A673 (cell line): ENCODE measurements around the gene RND3. TPM values are rescaled to one million over a fixed set of nuclear protein-coding genes. Genes with fewer than 3 reads are reported as not detected.
A peak's percentile ranks its signal among the peaks of the same experiment; 100 is the strongest.

Source experiments
- BruUV-seq: library from RNA; stranded (reverse); fragments of 400-500 nt; replicated peaks from 2 replicates; lab custom pipeline; 2021; lab: Mats Ljungman, UMichigan
- CTCF ChIA-PET: fragments of 300-600 bp; sonication (Branson Sonifier 250); formaldehyde crosslinking; loops from one replicate; lab custom pipeline; 2022; ENCODE audit warnings: antibody characterized with exemption; lab: Charles Lee
- POLR2A ChIA-PET: fragments of 300-600 bp; sonication (Branson Sonifier 250); formaldehyde crosslinking; loops from one replicate; lab custom pipeline; 2022; ENCODE audit warnings: antibody characterized with exemption; ENCODE audit not compliant: low non-redundant PET; lab: Charles Lee
- DNase-seq: peaks from one replicate; pipeline ENCODE4 v3.0.0-alpha.2; 2015; ENCODE audit warnings: low spot score
- H3K27ac ChIP-seq: fragments of 200-600 bp; sonication (generic); 2 replicates; pipeline ENCODE4 v1.5.1; 2016; ENCODE audit warnings: mixed run types, low read depth, mild to moderate bottlenecking, mixed read lengths, antibody characterized with exemption, low read length; ENCODE audit not compliant: poor library complexity, severe bottlenecking
- H3K27me3 ChIP-seq: fragments of 200-600 bp; sonication (generic); replicated peaks from 2 replicates; pipeline ENCODE4 v1.6.1; 2017; ENCODE audit warnings: mixed run types, low read depth, mild to moderate bottlenecking, mixed read lengths, antibody characterized with exemption, low read length; ENCODE audit not compliant: insufficient read depth, poor library complexity
- H3K36me3 ChIP-seq: fragments of 200-600 bp; sonication (generic); 2 replicates; pipeline ENCODE4 v1.6.1; 2016; ENCODE audit warnings: mixed run types, mild to moderate bottlenecking, mixed read lengths, antibody characterized with exemption, low read length; ENCODE audit not compliant: insufficient read depth, poor library complexity, severe bottlenecking
- H3K4me1 ChIP-seq: fragments of 200-600 bp; sonication (generic); 2 replicates; pipeline ENCODE4 v1.6.1; 2017; ENCODE audit warnings: mixed run types, mild to moderate bottlenecking, mixed read lengths, antibody characterized with exemption, low read length; ENCODE audit not compliant: insufficient read depth, poor library complexity, severe bottlenecking
- H3K4me3 ChIP-seq: fragments of 200-600 bp; sonication (generic); 2 replicates; pipeline ENCODE4 v1.5.1; 2016; ENCODE audit warnings: low read depth, mixed run types, mild to moderate bottlenecking, mixed read lengths, low read length; ENCODE audit not compliant: poor library complexity, severe bottlenecking
- H3K9me3 ChIP-seq: fragments of 200-600 bp; sonication (generic); 2 replicates; pipeline ENCODE4 v1.6.1; 2016; ENCODE audit warnings: mixed run types, low read depth, mild to moderate bottlenecking, mixed read lengths, antibody characterized with exemption, low read length; ENCODE audit not compliant: poor library complexity, severe bottlenecking
- CTCF ChIP-seq: fragments of 300-800, 200-600 bp; sonication (generic); conservative IDR thresholded peaks from 2 replicates; pipeline ENCODE4 v1.5.1; 2017; ENCODE audit warnings: low read depth, mild to moderate bottlenecking, antibody characterized with exemption, low read length, moderate library complexity, mixed read lengths
- EZH2 ChIP-seq: fragments of 200-600 bp; sonication (generic); IDR thresholded peaks from 2 replicates; pipeline ENCODE4 v1.6.1; 2017; ENCODE audit warnings: borderline replicate concordance, low read depth, mild to moderate bottlenecking, mixed read lengths, antibody characterized with exemption, low read length; ENCODE audit not compliant: poor library complexity, severe bottlenecking
- intact Hi-C: fragments of 100-400 bp; cut with micrococcal nuclease; formaldehyde crosslinking; loops from one replicate; pipeline ENCODE4 v1.10.0; 2022; ENCODE audit not compliant: unreplicated experiment
- total RNA-seq: library from RNA; stranded (reverse); gene quantifications from 2 replicates; pipeline ENCODE4 v1.2.3, GENCODE V29; 2021

The RND3 gene
- total RNA-seq, 1 experiment from 2014 or later: 15.0 TPM

- intact Hi-C loops: no loop called here
- no peak for DNase-seq
- ChIA-PET POLR2A (no interaction called here), CTCF (no interaction called here)
- H3K27me3 ChIP-seq: no peaks in the 10 kb centered on the region
- no peak overlapping the region for H3K27ac ChIP-seq
- peaks cover 17% of the 10 kb centered on the region for H3K4me1 ChIP-seq
- no peaks in the 10 kb centered on the region for H3K9me3 ChIP-seq
- BruUV-seq: no TSS peak
- no peak overlapping the region for H3K4me3 ChIP-seq
- H3K36me3 ChIP-seq: peaks cover 3% of the 10 kb centered on the region
- no peak for TF ChIP-seq CTCF
- no peak for TF ChIP-seq EZH2
Observed at GRCh38 chr2:150474326-150475074, 13.0 kb downstream of the RND3 start.

GRCh38 chr2:150473767-150474166, 13.7 kb downstream of the RND3 start:
- POLR2A ChIA-PET: no interaction called here
- peaks cover 10% of the 10 kb centered on the region for H3K4me1 ChIP-seq
- DNase-seq: no peak
- no peak overlapping the region for H3K27ac ChIP-seq
- no peak overlapping the region for H3K4me3 ChIP-seq
- H3K27me3 ChIP-seq: no peaks in the 10 kb centered on the region
- no peaks in the 10 kb centered on the region for H3K9me3 ChIP-seq
- BruUV-seq: no TSS peak
- CTCF ChIA-PET: no interaction called here
- H3K36me3 ChIP-seq: peaks cover 3% of the 10 kb centered on the region
- TF ChIP-seq CTCF (no peak), EZH2 (no peak)
- intact Hi-C loops: no loop called here

GRCh38 chr2:150472511-150472899, 15.0 kb downstream of the RND3 start:
- H3K9me3 ChIP-seq: no peaks in the 10 kb centered on the region
- H3K4me3 ChIP-seq: no peak overlapping the region
- ChIA-PET CTCF (no interaction called here), POLR2A (no interaction called here)
- H3K36me3 ChIP-seq: peaks cover 3% of the 10 kb centered on the region
- peaks cover 9% of the 10 kb centered on the region for H3K4me1 ChIP-seq
- no TSS peak for BruUV-seq
- intact Hi-C loops: no loop called here
- peak; percentile 37 for DNase-seq
- no peak for TF ChIP-seq CTCF
- no peak for TF ChIP-seq EZH2
- H3K27ac ChIP-seq: no peak overlapping the region
- no peaks in the 10 kb centered on the region for H3K27me3 ChIP-seq
